ENCODE measurements around the gene FSHR.

GRCh38 chr2:49162151-49162550 lies 7.8 kb upstream of the FSHR start:
- no peak for TF ChIP-seq CTCF (IDR thresholded peaks at IDR 0.05; ENCODE audit: low read length)
- TF ChIP-seq EZH2 (IDR thresholded peaks at IDR 0.05; ENCODE audit: borderline replicate concordance, low read length): no peak
